Retinal pigment epithelial cell (primary cell): ENCODE results near the gene TLCD2.
A peak's percentile ranks its signal among the peaks of the same experiment; 100 is the strongest.
"Not testable (repeated sequence)": the region's sequence is repeated elsewhere in the genome, so short reads cannot be mapped to it uniquely, and the experiment has no call there.

Source experiments
- DNase-seq: peaks from one replicate; pipeline ENCODE4 v3.0.0-alpha.2; 2010; ENCODE audit warnings: low read depth
- H3K4me3 ChIP-seq: 2 replicates; pipeline ENCODE4 v1.5.1; 2011; ENCODE audit warnings: mild to moderate bottlenecking, low read length, control low read depth, moderate library complexity
- CTCF ChIP-seq: conservative IDR thresholded peaks from 2 replicates; pipeline ENCODE4 v1.5.1; 2011; ENCODE audit warnings: low read depth, low read length, control low read depth, inconsistent platforms

TLCD2 gene

GRCh38 chr17:1690544-1691221, 19.5 kb downstream of the TLCD2 start:
- DNase-seq = no peak
- no peak for TF ChIP-seq CTCF
- H3K4me3 ChIP-seq = no peak overlapping the region

DNA sequence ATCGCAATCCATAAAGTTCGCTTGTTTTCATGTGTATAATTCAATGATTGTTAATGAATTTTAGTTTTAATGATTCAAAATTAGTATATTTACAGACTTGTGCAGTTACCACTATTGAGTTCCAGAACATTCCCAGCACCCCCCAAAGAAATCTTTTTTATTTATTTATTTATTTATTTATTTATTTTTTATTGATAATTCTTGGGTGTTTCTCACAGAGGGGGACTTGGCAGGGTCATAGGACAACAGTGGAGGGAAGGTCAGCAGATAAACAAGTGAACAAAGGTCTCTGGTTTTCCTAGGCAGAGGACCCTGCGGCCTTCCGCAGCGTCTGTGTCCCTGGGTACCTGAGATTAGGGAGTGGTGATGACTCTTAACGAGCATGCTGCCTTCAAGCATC, 21.8 kb downstream of the TLCD2 start:
- H3K4me3 ChIP-seq, DNase-seq: not testable (repeated sequence)

GRCh38 chr17:1686086-1686485, 24.1 kb downstream of the TLCD2 start:
- no peak overlapping the region for H3K4me3 ChIP-seq
- no peak for TF ChIP-seq CTCF
- no peak for DNase-seq

DNA sequence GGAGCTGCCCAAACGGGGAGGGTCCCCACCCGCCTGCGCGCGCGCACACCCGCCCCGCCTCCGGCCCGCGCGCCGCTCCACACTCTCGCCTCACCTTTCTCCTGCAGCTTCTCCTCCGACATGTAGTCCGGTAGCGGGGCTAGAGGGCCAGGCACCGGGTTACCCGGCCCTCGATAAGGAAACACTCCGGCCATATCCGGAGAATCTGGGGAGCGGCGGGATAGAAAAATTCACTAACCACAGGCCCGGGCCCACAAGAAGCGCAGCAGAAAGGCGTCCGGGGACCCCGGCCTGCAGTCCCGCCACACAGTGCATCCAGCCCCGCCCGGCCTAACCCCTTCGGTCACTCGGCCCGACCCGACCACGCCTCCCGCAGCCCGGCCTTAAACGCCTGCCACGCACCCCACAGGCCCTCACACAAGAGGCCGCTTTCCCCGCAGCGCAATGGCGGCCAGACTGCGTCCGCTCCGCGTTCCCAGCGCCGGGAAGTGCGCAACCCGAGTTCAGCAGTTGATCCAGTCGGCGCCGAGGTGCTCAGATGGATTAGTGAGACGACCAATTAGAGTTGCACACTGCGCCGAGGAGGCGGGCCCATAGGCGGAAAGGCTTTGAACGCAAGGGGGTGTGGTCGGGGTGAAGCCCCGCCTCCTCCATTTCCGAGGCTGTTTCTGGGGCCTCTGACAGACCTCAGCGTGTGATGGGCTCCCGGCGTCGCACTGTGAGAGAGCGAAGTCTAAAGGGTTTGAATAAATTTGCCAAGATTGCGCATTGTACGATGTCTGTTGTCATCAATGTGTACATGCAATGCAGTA, 25.6 kb downstream of the TLCD2 start, which contains the start of gene PRPF8:
Gene PRPF8 (minus strand): TSS at position 490 of the 812 bp plus-strand sequence. CDS start 296 bp downstream, at position 194.
- H3K4me3 ChIP-seq = peak within 1 kb of the TSS; percentile 84
- peak; percentile 87 for DNase-seq
- TF ChIP-seq CTCF = no peak

DNA sequence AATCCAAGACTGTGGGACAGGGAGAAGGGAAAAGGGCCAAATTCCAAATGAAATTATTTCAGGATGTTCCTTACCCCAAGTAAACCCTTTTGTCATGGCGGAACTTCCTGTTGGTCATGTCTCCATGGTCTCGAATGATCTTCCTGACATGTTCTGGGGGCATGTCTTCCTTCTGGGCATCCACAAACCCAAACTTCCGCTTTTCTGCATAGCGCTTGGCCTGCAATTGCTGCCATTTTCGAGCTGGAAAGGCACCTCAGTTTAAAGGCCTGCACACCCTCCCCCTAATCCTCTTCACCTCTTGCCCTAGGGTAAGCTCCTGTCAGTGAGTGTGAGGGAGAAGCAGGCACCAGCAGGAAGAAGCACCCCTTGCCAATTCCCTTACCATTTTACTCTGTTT, 26.7 kb downstream of the TLCD2 start:
- H3K4me3 ChIP-seq = peak overlapping the region; percentile 84
- no peak for DNase-seq
- no peak for TF ChIP-seq CTCF

- no peak overlapping the region for H3K4me3 ChIP-seq
- no peak for DNase-seq
- no peak for TF ChIP-seq CTCF
These were observed 33.8 kb downstream of the TLCD2 start for GRCh38 chr17:1676401-1676800.

GRCh38 chr17:1673041-1673785, 37.0 kb downstream of the TLCD2 start:
- TF ChIP-seq CTCF = no peak
- DNase-seq = no peak
- H3K4me3 ChIP-seq = no peak overlapping the region

DNA sequence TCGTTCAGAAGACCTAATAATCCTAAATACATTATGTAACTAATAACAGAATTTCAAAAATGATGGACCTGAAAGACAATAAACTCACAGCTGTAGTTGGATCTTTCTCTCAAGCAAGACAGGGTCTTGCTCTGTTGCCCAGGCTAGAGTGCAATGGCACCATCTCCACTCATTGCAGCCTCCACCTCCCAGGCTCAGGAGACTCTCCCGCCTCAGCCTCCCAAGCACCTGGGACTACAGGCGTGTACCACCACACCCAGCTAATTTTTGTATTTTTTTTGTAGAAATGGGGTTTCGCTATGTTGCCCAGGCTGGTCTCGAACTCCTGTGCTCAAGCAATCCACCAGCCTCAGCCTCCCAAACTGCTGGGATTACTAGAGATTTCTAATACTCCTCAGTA, 46.2 kb downstream of the TLCD2 start:
- not testable (repeated sequence) for H3K4me3 ChIP-seq, DNase-seq
